HG03469 (cell line): Measurements from ENCODE around the gene ADPRHL1.

ENCODE experiments used
- ATAC-seq: cut with Tn5 transposase; IDR thresholded peaks from one replicate; pipeline ENCODE4 v1.9.1; 2021; ENCODE audit warnings: mild to moderate bottlenecking, moderate library complexity, moderate number of reproducible peaks; ENCODE audit not compliant: unreplicated experiment

ADPRHL1 gene

DNA sequence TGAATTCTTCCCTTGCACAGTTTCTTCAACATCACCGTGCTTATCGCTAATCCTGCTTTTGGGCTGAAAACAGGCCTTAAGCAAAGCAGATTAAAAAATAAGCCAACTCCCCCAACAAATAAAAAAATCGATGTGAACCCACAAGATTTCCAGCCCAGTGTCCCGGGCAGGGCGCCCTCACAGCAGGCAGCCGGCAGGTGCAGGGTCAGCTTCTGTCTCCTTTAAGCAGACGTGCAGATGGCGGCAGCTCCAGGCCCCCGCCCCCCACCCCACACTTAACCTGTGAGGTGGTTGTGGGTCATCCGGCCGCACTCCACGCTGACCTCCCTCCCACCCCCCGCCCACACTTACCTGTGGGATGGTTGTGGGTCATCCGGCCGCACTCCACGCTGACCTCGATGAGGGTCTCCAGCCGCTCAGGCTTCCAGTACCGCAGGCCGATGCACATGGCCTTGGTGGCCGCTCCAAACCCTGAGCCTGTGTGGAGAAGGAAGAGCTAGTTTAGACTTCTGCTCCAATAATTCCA is 19.8 kb downstream of the ADPRHL1 start:
- no peak for ATAC-seq

DNA sequence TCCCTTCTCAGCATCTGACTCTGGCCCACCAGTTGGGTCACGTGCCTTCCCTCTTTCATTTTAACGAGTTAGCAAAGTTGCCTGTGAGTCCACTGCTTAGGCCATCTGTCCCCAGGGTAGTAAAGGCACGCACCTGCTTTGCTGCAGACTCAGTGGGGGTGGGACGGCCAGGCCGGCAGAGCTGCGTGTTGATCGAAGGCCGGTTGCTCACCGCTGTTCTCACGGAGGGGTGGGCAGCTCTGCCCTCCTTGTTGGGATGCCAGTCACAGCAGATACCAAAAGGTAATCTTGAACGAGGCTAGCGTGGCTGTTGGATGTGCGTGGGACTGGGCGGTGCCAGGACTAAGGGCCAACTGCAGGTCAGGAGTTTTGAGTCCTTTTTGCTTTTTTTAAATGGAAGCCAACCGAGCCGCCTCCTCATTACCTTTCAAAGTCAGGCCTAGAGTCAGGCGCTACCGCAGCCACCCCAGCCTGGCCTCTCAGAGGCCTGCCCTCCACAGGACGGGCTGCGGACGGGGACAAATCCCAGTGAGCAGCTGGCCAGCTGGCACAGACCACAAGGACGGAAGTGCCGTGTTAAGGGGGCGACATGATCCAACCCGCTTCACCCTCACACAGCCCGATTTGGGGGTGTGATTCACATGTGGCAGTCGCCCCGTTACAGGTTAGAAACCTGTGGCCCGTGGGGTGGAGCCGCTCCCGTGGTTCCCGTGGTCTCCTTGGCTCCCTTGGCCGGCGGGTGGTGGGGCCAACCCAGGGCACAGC is 20.6 kb downstream of the ADPRHL1 start:
- ATAC-seq = no peak

DNA sequence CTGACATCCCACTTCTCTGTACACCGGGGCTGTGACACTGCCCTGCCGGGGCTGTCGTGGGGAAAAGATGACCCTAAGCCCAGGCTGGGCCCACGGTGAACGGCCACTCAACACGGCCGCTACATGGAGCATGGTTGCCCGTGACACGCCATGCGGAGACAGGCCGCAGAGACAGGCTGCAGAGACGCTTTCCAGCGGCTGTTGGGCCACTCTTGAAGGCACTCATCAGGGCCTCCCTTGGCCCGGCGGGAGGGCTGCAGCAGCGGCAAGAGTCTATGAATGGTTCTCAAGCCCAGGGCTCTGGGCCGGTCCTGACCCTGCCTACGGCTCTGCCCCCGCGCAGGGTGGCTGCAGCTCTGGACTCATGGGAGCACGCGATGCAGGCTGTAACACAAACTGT is 22.1 kb downstream of the ADPRHL1 start:
- ATAC-seq = no peak

DNA sequence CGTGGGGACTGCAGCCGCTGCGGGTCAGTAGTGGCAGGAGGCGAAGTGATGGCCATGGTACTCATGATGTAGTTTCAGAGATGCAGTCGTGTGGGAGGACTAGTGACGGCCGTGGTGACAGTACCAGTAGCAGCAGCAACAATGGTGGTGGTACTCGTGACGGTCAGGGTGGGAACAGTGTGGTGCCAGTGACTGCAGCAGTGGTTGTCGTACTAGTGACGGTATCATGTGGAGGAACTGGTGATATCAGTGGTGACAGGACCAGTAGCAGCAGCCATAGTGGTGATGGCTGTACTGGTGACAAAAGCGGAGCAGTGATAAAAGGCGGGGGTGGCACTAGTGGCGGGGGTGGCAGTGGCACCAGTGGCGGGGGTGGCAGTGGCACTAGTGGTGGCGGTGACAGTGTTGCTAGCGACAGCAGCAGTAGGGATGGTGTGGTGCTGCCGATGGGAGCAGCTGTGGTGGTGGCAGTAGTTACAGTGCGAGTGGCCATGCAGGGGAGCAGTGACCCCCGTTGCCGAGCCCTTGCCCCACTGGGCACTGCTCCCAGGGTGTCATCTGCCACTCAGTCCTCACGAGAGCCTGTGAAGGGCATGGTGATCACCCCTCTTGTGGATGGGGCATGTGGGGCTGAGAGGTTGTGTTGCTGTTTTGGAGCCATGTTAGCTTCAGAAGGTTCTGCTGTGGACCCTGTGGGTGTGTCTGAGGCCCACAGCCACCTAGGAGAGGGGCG is 22.7 kb downstream of the ADPRHL1 start:
- ATAC-seq = no peak

DNA sequence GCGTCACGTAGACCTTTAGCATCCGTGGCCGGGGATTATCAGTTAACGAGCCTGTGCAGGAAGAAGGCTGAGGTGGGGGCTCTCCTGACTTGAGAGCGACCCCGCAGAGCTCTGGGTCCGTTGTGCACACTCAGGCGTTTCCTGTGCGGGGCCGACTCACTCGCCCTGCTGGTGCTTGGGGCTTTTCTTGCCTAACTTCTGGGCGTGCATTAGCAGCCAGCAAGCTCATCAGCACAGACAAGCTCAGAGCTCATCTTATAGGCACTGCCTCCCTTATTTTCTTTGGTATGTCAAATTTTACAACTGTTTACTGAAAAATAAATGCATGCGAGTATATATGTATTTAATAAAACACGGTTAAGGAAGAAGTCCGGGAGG is 23.7 kb downstream of the ADPRHL1 start:
- no peak for ATAC-seq

DNA sequence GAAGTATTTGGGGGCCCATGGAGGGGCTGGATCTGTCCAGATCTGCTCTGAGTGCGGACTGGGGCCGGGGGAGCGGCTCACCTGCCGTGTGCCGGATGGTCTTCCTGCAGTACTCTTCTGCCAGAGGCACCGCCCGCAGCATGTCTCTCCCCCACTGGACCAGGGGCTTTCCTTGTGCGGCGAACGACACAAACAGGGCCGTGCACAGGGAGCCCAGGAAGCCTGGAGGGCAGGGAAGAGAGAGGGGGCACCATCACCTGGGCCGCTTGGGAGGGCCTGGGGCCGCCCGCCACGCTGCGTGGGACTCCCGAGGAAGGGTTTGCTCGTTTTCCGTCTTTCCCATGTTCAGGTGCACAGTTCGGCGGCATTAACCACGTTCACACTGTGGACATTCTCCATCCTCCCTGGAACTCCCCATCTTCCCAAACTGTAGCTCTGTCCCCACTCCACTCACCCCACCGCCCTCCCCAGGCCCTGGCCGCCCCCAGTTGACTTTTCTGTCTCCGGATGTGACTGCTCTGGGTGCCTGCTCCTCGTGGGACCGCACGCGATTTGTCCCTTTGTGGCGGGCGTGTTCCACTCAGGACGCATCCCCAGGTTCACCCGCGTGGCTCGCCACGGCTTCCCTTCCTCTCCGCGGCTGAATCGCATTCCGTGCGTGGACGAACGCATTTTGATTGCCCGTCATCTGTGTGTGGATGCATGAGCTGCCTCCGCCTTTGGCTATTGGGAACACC is 24.2 kb downstream of the ADPRHL1 start:
- no peak for ATAC-seq

DNA sequence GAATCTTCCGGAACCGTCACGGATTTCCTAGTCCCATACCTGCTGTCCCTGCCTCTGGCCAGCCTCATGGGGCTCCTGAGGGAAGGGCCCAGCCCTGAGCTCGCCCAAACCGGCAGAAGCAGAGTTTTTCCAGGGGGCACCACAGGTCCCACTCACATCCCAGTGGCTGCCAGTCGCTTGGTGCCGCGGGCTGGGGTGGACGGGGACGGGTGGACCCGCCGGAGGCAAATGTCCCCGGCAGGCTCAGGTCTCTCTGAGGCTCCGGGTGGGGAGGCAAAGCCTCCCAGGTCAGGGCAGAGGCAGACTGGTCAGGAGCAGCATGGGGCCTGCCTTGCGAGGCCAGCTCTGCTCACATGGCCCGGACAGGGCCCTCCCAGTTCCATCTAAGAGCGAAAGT is 24.8 kb downstream of the ADPRHL1 start:
- no peak for ATAC-seq

DNA sequence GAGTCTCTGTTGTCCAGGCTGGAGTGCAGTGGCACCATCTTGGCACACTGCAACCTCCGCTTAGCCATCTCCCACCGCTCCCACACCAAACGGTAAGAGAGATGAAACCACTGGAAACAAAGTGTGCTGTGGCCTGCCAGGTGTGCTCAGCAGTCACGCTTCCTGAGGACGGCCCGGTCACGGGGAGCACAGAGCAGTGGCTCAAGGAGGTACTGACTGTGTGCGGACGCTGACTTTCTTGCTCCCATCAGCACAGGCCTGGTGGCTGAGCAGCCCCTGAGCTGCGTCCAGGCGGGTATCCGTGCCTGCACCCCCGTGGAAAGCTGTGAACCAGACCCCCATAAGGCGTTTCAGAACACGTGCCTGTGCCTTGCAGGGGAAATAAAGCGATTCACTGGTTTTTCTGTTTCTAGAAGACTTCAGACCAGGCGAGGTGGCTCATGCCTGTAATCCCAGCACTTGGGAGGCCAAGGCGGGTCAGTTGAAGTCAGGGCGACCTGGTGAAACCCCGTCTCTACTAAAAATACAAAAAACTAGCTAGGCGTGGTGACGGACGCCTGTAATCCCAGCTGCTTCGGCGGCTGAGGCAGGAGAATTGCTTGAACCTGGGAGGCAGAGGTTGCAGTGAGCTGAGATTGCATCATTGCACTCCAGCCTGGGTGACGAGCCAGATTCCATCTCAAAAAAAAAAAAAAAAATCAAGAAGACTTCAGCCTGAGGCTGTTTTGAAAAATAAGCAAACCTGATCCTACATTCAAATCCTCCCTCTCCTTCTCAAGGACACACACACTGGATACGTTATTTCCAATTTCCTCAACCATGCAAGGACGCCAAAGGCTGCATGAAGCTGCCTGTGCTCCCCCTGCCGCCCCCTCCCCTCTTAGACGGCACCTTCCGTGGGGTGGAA is 25.5 kb downstream of the ADPRHL1 start:
- ATAC-seq = no peak

DNA sequence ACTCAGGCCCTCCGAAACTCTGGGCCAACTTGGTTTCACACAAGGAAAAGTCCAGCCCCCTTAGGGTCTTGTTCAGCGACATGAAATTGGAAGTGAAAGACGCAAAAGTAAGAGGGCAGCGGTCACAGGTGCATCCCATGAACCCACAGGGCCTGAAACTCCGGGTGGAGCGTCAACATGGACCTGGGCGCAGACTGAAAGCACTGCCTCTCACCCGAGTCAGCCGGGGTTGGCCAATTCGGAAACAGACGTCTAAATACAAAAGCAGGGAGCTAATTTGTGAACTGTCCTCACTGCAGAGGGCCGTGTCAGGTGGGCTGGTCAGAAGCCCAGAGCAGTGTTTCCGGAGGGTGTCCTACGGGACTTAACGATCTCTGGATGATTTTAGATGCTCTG is 26.7 kb downstream of the ADPRHL1 start:
- ATAC-seq = no peak

DNA sequence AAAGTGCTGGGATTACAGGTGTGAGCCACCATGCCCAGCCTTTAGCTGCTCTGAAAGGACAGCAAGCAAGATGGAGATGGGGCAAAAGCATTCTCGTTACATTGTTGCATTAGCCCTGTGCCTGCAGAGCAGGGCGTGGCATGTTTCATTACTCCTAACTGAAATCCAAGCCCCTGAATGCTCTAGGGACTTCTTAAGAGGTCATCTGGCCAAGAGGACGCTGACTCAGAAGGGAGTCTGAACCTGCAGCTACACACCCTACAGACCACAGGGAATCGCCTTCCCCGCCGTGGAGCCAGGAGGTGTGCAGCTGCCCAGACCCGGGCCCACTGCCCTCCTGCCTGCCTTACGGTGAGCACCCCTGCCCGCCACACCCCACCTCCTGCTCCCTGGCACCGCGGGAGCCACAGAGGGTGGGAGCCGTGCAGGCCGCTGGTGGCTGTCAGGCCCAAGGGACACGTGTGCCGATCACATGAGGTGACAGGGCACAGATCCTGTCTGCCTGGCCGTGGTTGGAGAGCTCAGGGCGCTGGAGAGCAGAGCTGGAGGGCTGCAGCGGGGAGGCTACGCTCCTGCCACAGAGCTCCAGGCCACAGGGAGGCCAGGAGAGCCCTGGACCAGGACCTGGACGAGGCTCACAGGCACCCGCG is 27.2 kb downstream of the ADPRHL1 start:
- no peak for ATAC-seq

DNA sequence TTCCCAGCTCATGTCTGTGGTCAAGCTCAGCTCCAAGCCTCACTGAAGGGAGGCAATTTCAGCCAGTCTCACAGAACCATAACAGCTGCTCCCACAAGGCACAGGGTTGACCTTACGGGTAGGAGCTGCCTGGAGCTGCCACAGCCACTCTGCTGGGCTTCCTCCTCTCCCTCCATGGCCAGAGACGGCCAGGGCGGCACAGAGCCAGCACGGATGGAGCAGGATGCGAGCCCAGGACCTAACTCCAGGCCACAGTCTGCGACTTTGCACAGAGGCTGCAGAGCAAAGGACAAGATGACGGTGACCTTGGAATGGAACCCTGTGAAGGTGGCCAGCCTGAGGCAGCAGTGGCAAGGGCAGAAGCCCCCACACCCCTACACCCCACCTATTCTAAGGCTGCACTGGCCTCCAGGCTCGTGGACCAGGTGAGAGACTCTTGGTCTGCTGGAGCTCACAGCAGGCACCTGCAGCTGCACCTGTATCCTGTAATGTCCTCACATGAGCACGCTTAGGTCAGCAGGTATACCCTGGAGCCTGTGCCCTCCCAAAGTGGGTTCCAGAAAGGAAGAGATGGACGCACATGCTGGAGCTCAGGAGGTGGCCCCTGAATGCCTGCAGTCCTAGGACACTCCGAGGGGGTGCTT is 29.6 kb downstream of the ADPRHL1 start:
- no peak for ATAC-seq

DNA sequence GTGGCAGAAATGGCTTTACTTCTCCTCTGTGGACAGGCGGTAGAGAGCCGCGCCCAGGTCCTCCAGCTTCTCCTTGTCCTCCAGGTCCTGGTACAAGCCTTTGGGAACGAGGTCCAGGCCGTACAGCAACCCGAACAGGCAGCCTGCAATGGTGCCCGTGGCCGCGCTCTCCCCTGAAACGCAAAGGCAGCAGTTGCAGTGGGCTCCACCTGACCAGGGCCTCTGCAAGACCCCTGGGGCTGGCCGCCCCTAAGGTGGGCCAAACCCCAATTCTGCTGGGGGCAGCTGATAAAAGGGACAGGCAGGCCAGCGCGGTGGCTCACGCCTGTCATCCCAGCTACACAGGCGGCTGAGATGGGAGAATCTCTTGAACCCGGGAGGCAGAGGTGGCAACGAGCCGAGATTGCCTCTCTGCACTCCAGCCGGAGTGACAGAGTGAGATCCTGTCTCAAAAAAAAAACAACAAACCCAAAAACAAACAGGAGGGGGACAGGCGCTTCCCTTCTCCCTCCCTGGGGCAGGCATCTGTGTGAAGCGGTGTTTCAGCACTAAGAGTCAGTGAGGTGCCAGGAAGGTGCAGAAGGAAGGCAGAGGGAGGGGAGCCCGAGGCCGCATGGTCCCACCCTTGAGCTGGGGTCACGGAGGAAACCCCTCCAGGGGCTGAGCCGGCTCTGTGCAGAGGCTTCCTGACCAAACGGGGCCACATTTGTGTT is 30.3 kb downstream of the ADPRHL1 start:
- no peak for ATAC-seq

DNA sequence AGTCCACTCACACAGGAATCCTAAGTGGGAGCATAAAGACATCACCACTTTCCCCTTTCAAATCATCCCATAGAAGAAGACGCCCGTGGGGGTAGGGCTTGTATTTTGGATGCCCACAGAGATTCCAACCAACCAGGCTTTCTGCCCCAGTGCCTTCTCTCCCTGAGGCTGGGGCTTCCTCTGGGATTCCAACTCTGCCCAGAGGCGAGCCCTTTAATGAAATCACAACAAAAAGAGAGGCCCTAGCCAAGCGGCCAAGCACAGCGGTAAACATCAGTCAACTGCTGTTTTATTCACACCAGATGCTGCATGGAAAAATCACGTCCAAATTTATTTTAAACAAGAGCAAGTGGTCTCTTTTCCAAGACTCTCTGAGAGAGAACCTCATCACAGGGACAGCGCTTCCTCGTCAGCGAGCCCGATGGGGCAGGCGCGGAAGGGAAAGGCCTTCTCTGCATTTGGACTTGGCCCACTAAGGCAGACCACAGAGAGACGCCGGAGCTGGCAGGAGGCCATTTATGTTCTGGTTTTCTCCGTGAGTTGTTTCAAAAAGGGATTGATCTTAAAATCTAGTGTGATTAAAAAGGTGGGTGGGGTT is 31.5 kb downstream of the ADPRHL1 start:
- no peak for ATAC-seq

DNA sequence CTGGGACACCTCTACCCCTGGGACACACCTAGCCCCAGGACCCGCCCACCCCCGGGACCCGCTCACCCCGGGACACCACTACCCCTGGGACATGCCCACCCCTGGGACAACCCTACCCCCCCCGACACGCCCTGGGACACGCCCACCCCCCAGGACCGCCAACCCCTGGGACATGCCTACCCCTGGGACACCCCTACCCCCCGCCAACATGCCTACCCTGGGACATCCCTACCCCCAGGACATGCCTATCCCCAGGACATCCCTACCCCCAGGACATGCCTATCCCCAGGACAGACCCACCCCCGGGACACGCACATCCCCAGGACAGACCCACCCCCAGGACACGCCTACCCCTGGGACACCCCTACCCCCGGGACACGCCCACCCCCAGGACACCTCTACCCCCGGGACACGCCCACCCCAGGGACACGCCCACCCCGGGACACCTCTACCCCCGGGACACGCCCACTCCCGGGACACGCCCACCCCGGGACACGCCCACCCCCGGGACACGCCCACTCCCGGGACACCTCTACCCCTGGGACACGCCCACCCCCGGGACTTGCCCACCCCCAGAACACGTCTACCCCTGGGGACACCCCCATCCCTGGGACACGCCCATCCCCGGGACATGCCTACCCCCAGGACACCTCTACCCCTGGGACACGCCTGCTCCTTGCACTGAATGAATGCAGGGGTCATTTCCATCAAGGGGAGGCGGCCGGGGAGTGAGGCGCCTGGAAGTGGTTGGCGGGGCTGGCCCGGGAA is 32.3 kb downstream of the ADPRHL1 start:
- ATAC-seq = no peak

DNA sequence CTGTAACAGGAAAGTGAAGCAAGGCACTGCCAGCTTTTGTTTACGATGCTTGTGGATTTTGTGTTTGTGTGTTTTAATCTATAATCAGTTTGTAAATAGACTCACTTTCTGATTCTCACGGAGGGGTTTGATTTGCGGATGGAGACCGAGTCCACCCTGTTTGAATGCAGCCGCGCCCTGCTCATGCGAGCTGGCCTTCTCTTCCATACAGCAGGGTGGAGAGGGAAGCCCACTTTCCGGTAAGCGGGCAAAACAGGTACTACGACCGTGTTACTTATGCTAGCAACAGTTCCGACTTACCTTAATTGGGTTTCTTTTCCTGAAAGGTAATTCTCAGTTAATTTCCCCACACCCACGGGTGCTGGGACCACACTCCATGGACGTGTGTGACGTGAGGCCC is 33.1 kb downstream of the ADPRHL1 start:
- no peak for ATAC-seq

DNA sequence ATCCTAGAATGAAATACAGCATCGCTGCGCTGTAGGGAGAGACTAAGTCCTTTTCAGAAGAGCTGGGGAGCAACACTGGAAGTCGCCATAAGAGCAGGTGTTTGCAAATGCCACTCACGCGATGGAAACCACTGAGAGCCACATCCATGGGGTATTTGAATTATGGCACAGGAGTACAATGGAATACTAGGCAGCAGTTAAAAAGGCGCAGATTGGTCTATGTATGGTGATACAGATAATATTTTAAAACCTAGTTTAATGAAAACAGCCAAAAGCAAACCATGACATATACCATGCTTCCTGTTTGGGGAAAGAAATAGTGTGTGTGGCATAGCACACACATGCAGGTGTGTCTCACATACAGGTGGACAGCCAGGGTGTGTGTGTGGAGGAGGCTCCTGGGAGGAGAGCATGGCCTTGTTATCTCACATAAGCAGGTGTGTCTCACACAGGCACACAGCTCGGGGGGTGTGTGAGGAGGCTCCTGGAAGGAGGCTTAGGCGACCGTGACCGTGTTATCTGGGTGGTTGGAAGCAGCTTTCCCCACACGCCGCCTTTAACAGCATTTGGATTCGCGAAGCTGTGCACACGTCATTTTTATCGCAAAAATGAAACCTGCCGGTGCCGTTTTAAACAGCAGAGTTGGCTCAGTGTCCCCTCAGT is 33.6 kb downstream of the ADPRHL1 start:
- no peak for ATAC-seq

DNA sequence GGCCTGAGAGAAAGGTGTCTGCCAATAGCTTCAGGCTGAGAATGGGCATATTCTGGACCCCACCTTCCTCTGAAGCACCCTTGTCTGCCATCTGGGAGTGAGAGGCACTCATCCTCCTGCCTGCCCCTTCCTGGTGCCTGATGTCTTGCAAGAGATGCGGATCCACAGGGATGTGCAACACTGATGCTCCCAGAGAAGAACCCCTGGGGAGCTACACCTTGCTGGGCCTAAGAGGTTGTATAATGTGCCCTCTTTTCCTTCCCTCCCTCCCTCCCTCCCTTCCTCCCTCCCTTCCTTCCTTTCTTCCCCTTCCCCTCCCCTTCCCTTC is 34.6 kb downstream of the ADPRHL1 start:
- ATAC-seq = no peak
